ENCODE results near the gene GMPPA.

GMPPA gene

GRCh38 chr2:219506802-219507526, 8.3 kb downstream of the GMPPA start:
- DNase-seq, result no peak

DNA sequence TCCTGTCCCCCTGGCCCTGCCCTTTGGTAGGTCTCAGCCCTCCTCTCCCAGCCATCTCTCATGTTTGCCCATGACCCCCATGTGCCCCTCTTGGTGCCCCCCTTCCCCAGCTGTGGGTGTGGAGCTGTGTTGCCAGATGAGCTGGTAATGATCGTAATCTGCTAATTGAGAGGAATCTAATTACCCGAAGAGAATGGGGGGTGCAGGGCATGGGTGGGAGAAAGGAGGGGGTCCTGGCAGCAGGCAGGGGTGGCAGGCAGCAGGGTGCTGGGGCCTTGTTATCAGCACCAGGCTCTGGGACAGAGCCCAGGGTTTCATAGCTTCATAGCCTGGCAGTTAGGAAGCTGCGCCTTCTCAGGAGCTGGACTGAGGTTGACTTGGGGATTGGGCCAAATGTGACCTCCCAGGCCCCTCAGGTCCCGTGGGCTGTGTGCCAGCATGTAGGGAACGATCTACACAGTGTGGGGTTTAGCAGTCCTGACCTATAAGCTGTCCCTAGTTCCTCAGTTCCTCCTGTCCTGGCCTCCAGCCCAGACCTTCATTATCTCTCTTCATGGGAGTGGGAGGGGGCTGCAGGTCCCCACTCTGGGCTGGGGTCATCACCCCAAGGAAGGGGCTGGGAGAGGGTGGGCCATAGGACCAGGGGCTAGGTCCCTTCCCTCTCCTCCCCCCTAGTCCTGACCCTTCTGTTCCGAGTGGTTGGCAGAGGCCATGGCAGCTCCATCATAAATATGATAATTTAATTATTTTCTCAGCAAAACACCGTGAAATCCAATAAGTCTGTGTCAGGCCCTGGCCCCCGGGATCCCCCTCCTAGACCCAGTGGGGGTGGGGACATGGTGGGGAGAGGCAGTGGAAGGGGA, 9.1 kb downstream of the GMPPA start:
- peak; percentile 75 for DNase-seq

DNA sequence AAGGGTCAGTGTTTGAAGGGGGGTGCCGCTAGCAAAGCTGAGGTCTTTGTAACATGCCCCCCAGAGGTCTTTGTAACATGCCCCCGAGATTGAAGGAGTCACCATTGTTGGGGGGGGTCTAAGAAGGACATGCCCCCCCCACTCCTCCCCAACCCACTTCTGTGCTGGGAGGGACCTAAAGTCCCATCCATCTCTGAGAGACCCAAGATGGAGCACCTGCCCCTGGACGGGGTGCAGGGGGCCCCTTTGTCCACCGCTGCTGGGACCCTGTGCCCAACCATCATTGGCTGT, 9.7 kb downstream of the GMPPA start:
- no peak for DNase-seq

DNA sequence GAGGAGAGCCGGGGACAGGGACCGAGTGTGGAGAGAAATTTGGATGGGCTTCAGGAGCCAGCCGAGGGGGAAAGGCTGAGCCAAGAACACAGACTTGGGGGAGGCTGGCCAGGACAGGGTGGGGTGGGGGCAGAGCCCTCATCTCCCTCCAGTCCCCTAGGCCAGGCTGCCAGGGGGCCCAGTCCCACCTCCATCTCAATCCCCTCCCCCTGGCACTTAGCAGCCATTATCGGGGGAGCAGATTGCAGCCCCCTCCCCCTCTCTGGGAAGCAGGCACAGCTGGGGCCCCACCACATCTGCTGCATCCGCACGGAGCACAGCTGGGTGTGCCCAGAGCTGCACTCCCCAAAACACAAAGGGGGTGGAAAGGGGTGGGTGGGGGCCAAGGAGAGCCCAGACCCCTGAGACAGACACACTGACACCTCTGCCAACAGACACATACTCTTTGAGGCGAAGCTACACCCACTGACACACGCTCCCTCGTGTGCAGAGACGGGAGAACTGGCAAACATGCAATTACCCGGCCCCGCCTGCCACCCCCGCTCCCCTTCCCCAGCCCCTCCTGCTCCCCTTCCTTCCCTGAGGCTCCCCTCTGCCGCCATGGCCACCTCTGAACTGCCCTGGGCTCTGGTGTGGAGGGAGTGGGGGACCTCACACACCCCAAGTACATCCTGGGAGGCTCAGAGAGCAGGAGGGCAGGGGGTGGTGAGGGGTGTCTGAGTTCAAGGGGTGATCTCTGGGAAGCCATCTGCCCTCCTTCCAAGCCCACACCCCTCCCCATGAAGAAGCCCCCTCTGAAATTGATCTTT, 10.5 kb downstream of the GMPPA start:
- peak; percentile 59 for DNase-seq

GRCh38 chr2:219509780-219510511, 11.3 kb downstream of the GMPPA start:
- DNase-seq, result peak; percentile 95

DNA sequence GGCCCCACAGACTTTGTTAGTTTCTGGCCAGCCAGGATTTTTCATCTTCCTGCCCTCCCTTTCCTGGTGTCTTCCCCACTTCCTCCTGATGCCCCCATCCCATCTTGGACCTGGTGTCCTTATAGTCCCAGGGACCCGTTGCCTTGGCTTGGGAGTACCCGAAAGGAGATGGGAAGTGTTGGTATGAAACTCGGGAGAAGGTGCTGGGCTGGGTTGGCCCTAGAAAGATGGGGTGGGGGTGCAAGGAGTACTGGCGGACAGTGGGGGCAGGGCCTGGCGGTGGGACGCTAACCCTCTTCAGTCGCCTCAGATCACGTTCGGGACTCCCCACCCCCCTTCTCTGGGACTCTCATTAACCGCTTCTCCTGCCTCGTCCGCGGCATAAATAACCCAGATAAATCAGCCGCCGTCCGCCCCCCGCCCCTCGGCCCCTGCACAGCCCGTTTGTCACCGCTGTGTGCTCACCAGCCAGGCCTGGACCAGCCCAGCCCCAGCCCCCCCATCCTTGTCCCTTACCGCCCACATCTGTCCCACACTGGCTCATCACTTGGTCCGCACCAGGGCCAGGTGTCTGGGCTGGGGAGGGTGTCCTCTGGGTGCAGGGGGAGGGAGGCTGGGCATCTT, 11.9 kb downstream of the GMPPA start:
- DNase-seq, result peak; percentile 35

DNA sequence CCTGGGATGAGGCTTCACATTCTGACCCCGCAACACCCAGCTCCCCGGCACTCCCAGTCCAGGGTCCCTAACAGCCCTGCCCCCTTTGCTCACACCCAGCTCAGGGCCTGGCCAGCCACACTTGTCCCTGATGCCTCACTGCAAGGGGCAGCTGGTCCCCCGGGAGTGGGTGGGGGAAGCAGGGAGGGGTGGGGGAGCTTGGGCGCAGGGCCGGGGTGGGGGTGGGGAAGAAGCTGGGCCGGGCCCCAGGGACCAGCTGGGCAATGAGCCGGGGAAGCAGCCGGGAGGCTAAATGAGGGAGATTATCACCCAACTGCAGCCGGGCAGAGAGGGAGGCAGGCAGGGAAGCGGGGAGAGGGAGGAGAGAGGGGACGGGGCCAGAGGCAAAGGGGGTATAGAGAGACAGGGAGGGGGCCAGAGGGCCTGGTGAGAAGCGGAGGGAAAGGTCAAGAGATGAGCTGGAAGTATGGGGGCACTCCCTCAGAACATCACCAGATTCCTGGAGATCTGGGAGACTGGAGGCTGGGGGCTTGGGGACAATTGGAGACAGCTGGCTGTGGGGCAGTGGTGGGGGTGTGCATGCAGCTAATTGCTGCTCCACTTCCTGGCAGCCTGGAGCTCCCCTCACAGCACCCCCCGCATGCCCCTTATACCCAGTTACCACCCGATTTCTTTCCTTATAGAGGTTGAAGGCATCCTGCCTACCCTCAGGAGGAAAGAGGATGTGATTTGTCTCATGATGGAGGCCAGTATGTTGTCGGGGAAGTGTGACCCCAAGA, 13.0 kb downstream of the GMPPA start:
- DNase-seq, result peak; percentile 78

DNA sequence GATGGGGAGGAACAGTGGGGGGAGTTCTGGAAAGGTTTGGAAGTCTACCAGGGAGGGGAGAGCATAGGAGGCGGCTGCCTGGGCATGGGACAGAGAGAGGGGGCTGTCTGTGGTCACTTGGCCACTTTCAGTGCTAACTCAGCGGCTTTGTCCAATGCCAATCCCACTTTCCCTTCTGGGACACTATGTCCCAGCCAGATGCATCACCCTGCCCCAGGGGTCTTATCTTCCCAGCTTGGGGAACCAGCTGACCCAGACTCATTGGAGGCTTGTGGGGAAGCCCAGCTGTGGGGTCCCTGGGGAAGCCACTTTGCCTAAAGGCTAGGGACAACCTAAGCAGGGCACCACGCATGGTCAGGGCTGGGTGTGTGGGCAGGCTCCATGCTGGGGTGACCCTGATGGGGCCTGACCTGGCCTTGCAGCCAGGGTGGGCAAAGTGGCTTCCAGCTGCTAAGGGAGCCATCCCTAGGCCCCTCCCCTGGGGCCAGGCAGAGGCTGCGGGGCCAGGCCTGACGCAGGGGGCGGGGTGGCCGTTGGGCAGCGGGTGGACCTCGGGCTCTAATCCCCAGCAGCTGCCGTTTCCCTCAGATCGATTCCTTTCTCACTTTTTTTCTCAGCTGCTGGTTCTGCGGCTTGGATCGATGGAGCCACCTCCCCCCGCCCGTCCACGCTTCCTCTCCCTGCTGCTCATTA, 14.0 kb downstream of the GMPPA start:
- no peak for DNase-seq

GRCh38 chr2:219513787-219514186, 15.1 kb downstream of the GMPPA start:
- peak; percentile 46 for DNase-seq

DNA sequence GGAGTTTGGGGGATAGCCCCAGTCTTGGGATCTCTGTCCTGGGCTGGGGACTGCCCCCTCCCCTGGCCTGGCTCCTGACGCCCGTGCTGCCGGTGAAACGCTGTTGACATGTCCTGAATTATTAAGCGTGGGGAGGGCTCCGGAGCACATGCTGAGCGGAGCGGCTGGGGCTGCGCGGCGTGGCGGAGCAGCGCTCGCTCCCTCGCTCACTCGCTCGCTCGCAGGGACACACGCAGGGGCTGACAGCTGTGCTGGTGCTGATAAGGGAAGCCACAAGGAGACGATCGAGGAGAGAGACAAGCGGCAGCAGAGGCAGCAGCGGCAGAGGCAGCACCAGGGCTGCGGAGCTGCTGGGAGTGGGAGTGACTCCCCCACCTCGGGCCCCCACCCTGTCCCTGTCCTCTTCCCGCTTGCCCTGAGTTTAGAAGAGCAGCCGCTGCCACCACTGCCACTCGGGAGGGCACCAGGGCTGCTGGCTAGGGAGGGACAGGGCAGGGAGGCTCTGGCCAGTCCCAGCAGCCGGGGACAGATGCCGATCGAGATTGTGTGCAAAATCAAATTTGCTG, 15.6 kb downstream of the GMPPA start, which contains the start of gene ASIC4:
Gene ASIC4, plus strand, starts transcription at position 287 of the 566 bp plus-strand sequence. Its CDS starts 243 bp downstream, at position 530.
- peak; percentile 95 for DNase-seq

GRCh38 chr2:219514836-219515235, 16.1 kb downstream of the GMPPA start:
- DNase-seq, result no peak

- no peak for DNase-seq
Measured at GRCh38 chr2:219515874-219516629, 17.4 kb downstream of the GMPPA start.

GRCh38 chr2:219516888-219517287, 18.2 kb downstream of the GMPPA start:
- no peak for DNase-seq

GRCh38 chr2:219517954-219518778, 19.5 kb downstream of the GMPPA start:
- DNase-seq, result no peak

DNA sequence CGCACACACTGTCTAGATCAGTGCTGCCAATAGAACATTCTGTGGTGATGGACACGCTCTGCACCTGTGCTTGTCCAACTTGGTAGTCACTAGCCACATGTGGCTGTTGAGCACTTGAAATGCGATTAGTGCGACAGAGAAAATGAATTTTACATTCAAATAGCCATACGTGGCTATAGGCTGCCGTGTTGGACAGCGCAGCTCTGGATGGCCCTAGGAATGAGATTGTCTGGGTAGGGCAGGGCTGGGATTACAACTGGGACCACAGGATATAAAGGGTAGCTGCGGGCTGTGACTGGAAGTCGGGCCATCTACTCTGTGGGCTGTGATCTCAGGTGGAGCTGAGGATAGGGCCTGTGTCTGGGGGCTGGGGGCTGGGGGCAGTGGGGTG, 20.8 kb downstream of the GMPPA start:
- DNase-seq, result no peak

DNA sequence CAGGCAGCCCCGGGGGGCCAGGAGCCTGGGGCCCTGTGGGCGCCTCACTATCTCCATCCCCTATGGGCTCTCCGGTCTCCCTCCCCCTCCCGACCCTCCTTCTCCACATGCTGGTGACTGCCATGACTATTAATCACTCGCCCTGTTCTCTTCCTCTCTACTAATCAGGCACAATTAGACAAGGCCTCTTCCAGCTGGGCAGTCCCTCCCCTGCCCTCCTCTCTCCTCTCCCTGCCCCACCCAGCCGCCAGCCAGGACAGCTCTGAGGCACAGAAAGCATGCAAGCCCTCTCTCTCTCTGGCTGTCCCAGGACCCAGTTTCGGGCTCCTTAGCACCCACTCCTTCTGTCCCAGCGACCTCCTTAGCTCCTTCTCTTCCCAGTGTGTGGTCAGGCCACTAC, 21.4 kb downstream of the GMPPA start:
- DNase-seq, result peak; percentile 67

GRCh38 chr2:219521066-219521880, 22.6 kb downstream of the GMPPA start:
- DNase-seq, result peak; percentile 83
